ENCODE data around the gene OXCT2. TPM values are rescaled to one million over a fixed set of nuclear protein-coding genes. Genes with fewer than 3 reads are reported as not detected.
"Not testable (repeated sequence)": the region's sequence is repeated elsewhere in the genome, so short reads cannot be mapped to it uniquely, and the experiment has no call there.

OXCT2 gene
- total RNA-seq, 1 experiment from 2014 or later, result 1.9 TPM

DNA sequence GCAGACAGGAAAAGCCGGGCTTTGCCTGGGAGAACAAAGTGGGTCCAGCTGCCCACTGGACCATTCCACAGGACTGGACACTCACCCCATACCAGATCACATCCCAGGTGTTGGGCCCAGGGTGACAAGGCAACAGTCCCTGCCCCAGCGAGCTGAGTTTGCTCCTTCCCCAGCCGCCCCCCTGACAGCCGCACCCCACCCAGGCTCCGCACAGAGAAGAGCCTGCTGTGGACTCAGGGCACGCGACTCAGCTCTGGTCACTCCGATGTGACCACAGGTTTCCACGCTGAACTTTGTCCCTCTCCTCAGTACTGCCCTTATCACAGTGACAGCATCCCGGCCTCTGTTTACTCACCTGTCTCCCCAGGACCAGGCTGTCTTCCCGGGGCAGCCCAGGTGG is 16.3 kb upstream of the OXCT2 start:
- DNase-seq (ENCODE audit: low read depth), result no peak

- DNase-seq (ENCODE audit: low read depth), result not testable (repeated sequence)
Observed at GRCh38 chr1:39787108-39787375, 15.9 kb upstream of the OXCT2 start.

DNA sequence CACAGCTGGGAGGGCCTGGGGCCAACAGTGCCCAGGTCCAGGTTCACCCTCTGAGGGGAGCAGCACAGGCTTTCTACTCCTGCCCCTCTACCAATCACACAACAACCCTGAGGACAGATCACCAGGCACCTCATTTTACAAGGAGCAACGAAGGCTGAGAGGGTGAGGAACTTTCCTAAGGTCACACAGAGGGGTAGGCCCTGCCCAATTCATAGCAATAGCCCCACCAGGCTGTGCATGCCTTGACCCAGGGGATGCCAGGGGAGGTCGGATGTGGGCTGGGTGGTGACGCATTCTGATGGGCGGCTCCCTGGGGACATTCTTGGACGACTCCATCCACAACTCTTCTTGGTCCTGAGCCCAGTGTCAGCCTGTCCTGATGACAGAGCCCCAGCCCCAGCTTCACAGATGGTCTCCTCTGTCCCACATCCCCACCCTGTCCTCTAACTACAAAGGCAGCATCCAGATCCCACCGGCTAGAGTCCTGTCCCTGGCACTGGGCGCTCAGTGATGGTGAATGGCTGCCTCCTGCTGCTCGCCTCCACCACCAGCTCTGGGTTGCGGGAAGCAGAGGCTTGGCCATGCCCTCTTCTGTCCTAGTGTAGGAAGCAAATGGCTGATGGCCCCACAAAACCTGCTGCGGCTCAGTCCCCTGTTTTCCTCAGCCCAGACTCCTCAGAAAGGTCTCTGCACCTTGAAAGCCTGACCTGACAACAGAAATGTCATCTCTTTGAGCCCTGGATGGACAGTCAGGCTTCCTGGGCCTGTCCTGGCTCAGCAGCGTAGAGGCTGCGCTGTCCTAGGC is 15.4 kb upstream of the OXCT2 start:
- DNase-seq (ENCODE audit: low read depth), result not testable (repeated sequence)

DNA sequence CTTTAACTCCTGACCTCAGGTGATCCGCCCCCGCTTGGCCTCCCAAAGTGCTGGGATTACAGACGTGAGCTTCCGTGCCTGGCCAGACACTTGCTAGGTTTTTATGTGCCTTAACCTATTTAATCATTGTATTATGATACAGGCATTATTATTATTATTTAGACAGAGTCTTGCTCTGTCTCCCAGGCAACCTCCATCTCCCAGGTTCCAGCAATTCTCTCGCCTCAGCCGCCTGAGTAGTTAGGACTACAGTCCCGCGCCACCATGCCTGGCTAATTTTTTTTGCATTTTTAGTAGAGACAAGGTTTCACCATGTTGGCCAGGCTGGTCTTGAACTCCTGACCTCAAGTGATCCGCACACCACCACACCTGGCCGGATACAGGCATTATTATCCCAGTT is 11.5 kb upstream of the OXCT2 start:
- DNase-seq (ENCODE audit: low read depth), result not testable (repeated sequence)

- no peak for DNase-seq (ENCODE audit: low read depth)
Observed at GRCh38 chr1:39782103-39782502, 11.0 kb upstream of the OXCT2 start.

DNA sequence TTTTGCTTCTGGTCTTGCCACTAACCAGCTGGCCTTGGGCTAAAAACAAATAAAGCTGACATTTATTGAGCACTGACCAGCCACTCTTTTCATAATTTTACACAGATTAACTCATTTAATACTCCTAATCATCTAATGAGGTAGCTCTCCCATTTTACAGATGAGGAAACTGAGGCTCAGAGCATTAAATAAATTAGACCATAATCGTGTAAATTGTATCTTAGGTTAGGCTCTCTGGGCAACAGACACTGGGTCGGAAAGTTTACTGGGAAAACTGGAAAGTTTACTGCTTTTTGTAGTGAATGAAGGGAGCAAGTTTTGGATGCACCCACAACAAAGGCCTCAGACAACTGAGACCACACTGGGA is 10.2 kb upstream of the OXCT2 start:
- DNase-seq (ENCODE audit: low read depth), result no peak

- no peak for DNase-seq (ENCODE audit: low read depth)
Observed at GRCh38 chr1:39779821-39780220, 8.7 kb upstream of the OXCT2 start.

GRCh38 chr1:39779137-39779536 is 8.0 kb upstream of the OXCT2 start:
- DNase-seq (ENCODE audit: low read depth), result no peak

DNA sequence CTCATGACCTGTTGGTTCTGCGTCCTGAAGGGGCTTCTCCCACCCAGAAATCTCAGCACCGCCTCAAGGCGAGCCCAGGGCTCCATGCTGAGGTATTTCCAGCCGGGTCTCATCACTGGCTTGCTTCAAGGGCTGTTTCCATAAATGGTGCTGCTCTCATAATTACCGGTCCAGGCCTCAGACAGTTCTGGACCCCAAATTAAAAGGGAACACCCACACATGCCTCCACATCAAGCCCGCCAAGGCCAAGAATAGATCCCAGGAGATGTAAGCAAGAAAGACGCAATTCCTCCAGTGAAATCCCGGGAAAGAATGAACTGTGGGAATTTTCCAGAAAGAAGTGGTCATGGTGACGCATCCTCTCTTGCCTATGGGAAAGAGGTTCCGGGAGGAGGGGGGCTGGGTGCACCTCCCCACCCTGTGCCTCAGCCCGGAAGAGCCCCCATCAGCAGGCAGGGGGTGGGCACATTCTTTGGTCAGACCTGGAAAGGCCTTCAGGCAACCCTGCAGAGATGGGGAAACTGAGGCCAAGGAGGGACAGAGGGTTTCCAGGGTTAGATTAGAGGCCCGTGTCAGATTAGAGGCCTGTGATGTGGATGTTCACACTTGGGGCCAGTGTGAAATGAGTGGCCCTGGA is 7.4 kb upstream of the OXCT2 start:
- not testable (repeated sequence) for DNase-seq (ENCODE audit: low read depth)

GRCh38 chr1:39777896-39778295 is 6.7 kb upstream of the OXCT2 start:
- not testable (repeated sequence) for DNase-seq (ENCODE audit: low read depth)

GRCh38 chr1:39777306-39777705 is 6.2 kb upstream of the OXCT2 start:
- DNase-seq (ENCODE audit: low read depth), result no peak

DNA sequence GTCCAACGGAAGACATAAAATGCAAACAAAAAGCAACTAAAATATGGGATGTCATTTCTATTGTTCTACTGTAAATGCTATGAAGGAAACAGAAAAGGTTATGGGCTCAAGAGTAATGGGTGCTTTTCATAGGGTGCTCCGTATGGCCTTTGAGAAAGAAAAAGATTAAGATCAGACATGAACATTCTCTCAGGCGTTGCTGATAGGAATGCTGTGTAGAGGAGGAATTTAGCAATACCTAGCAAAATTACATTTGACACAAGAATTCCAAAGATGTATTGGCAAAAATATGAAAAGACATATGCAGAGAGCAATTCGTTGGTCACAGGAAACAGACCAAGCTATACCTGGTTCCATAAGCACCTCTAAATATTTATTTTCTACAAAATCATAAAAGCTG is 5.7 kb upstream of the OXCT2 start:
- DNase-seq (ENCODE audit: low read depth), result no peak

DNA sequence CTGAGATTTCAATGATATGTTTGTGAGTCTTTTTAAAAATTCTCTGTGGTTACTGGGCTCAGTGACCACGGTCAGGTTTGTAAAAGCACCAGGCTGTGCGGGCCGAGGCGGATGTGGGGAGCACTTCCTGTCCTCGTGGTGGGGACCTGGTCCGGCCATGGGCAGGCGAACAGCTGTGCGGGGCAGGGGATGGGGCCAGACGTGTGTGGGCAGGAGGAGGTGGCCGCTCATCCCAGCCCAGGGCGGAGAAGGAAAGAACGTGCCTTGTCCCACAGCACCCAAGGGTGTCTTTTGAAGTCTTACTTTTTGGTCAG is 5.2 kb upstream of the OXCT2 start:
- peak; percentile 63 for DNase-seq (ENCODE audit: low read depth)

DNA sequence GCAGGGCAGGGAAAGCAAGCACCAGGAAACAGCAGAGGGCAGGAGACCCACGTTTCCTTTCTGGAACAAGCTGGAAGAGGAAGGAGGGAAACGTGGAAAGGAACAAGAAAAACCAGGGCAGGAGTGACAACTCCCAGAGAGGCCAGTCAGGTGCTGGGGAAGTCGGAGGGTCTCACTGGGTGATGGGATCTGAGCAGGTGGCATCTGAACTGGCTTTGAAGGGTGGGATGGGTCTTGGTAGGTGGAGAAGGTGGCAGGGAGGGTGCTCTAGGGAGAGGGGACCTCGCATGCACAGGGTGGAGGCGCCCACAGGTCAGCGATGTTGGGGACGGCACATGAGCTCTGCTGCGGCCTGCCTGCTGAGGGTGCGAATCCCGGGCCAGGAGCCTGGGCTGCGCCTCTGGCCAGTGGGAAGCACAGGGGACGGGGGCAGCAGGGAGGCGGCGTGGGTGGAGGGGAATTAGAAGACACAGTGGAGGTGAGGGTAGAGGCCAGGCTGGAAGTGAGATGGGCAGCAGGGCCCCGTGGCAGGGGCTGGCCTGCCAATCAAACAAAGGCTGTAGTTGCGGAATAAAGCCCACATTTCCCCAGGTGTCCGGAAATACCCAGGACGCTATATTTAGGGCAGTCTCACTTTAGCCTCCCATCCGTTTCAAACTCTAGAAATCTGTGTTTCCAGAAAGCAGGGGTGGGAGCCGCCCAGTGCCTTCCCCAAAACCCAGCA is 4.7 kb upstream of the OXCT2 start:
- not testable (repeated sequence) for DNase-seq (ENCODE audit: low read depth)

DNA sequence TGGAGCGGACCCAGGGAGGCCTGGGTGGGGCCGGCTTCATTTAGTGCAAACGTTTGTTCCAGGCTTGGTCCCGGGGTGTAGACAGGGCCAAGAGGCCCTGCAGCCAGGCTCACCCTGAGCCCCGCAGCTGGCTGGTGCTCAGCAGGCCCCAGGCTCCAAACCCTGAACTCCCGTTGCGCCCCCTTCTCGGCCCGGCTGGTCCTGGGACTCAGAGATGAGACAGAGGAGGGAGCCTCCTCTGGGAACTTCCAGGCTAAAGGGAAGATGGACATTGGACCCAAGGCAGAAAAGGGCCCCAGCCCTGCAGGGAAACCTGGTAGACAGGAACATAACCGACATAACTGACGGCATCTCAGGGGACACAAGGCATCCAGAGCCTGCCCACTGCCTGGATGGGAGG is 4.0 kb upstream of the OXCT2 start:
- not testable (repeated sequence) for DNase-seq (ENCODE audit: low read depth)

DNA sequence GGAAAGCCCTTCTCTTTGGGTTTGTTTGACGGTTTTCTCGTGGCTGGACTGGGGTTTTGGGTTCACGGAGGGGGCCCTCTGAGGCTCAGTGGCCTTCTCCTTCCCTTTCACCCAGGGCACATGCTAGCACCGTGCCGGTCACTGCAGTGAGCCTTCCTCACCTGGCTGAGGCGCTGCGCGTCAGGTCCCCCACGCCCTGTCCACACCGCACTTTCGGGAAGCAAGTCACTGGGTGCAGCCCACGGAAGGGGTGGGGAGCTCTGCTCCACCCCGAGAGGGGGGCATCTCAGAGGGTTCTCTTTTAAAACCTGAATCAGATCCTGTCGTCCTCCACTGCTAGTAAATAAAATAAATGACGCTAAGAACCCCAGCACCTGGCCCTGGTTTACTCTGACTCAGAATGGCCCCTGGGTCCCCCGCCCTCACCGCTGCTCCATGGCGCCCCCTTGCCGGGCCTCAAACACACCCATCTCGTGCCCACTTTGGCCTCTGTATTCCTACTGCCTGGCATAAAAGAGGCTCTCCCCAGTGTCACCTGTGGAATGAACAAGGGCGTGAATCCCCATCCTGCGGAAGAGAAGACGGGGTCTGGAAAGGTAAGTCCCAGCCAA is 2.3 kb upstream of the OXCT2 start:
- not testable (repeated sequence) for DNase-seq (ENCODE audit: low read depth)

- DNase-seq (ENCODE audit: low read depth), result peak; percentile 19
Observed at GRCh38 chr1:39770100-39771021, 787 bp downstream of the OXCT2 start.

DNA sequence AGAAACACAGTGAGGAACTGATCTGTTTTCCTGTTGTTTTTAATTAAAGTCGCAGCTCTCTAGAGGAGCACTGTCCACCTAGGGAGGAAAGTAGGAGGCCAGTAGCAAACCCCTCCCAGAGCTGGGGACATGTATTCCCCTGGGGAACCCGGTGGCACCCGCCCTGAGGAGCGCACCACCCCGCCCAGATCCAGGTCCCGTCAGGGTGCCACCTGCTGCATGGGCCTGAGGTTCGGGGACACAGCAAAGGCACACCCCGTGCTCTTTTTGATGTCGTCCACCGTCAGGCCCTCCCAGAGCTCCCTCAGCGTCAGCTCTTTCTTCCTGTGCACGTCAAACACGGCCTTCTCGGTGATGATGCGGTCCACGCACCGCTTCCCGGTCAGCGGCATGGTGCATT is 1.6 kb downstream of the OXCT2 start:
- DNase-seq (ENCODE audit: low read depth), result not testable (repeated sequence)

GRCh38 chr1:39766466-39766865 is 4.7 kb downstream of the OXCT2 start:
- DNase-seq (ENCODE audit: low read depth), result not testable (repeated sequence)

GRCh38 chr1:39764512-39764911 is 6.6 kb downstream of the OXCT2 start:
- DNase-seq (ENCODE audit: low read depth), result not testable (repeated sequence)

DNA sequence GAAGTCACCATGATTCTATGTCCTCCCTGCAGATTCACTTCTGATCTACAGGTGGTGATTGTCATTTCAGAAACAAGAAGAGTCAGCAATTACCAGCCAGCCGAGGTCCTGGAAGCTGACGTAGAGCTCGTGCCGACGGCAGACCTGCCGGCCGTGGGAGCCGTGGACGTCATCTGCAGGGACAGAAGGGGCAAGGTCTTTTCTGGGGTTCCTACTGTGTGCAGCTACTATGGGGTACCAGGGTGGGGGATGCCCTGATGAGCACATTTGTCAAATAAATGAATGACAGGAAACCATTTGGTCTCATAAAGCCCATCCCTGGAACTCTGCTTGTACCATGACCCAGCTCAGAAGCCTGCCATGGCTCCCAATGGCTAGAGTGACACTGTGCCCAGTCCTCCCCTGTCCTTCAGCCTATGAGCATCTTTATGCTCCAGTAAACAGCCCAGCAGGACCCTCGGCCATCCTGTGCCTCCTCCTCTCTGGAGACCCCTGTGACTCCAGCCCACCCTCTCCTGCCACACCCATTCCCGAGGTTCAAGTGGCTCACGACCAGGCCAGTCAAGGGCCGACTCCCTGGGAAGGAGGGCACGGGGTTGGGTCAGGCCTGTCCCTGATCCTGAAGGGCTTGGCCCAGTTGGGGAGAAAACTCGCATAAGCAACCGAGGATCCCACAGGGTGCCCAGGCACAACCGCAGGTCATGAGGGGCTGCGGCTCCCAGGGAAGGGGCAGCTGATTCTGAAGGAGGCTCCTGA is 7.4 kb downstream of the OXCT2 start:
- not testable (repeated sequence) for DNase-seq (ENCODE audit: low read depth)

Measured in RPMI7951 (cell line).